Measurements from ENCODE around the gene GNAQ.

The GNAQ gene

GRCh38 chr9:78003730-78004129 is 27.9 kb downstream of the GNAQ start:
- no peak for DNase-seq (ENCODE audit: low read depth, low spot score)

GRCh38 chr9:78001946-78002731 is 29.5 kb downstream of the GNAQ start:
- DNase-seq (ENCODE audit: low read depth, low spot score), result no peak

DNA sequence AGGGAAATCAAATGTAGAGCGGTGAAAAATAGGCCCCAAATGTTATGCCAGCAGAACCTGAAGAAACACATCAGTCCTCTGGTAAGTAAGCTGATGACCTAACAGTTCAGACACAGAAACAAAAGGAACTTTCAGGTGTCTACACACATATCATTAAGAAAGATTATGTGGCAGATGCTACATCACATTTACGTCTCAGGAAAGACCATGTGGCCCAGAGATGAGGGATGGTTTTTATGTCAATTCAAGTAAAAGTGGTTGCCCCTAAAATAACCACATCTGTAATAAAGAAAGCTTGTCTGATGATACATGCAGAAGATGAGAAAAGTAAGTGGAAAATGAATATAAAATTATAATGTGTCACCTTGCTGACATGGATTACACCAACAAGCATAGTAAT is 31.4 kb downstream of the GNAQ start:
- DNase-seq (ENCODE audit: low read depth, low spot score), result no peak

GRCh38 chr9:77999231-77999631 is 32.4 kb downstream of the GNAQ start:
- no peak for DNase-seq (ENCODE audit: low read depth, low spot score)

DNA sequence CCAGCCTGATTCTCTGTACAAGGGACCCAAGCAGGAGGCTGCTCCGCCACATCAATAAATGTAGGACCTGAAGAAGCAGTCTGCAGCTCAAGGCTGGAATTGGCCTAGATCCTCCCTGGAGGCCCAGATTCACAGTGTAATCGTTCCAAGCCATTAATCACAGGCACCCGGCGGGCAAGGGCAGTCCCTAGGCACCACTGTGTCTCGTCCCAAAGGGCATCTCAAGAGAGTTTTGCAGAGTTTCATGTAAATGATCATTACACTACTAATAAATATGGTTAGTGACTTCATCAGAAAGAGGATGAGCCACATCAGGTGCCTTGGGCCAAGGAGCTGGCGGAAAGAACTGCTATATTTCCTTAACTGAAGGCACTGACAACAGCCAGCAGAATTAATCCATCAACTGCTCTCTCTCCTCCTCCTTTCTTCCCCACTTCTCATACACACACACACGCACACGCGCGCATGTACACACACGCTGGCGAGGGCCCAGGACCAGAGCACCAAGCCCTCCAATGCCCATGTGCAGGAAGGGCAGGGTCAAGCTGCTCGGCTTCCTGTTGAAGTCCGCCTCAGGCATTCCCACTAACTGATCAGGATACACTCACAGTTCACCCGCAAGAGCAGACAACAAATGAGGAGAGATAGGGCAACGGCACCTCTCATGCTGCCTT is 33.9 kb downstream of the GNAQ start:
- DNase-seq (ENCODE audit: low read depth, low spot score), result no peak

DNA sequence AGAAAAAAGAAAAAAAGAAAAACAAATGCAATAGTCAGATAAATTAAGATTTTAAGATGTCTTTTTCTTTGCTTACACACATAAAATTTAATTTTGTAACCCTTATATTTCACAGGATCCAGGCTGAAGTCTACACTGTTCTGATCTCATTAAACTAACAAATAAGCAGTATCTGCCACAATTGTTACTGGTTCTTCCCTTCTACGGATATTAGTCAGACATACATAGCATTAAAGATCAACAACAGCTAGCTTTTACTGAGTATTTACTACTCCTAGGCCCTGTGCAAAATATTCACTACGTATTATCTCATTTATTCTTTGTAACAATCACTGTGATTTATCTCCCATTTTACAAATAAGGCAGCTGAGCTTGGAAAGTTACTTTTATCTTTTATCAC is 34.9 kb downstream of the GNAQ start:
- DNase-seq (ENCODE audit: low read depth, low spot score), result no peak

DNA sequence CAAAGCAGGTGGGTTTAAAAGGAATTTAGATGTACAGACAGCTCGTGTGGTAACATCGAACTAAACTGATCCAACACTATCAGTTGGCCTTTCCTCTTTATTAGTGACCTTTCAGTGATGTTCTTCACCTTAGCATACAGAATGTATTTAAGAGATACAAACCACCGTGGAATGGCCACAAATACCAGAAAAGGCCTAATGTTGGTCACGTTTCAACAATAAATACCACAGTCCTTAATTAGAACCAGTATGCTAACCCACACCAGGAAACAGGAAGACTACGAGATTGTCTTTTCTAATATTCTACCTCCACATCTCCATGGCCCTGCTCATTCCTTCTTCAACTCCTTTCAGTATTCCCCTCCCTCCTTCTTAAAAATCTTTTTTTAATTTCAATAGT is 40.4 kb downstream of the GNAQ start:
- DNase-seq (ENCODE audit: low read depth, low spot score), result no peak

DNA sequence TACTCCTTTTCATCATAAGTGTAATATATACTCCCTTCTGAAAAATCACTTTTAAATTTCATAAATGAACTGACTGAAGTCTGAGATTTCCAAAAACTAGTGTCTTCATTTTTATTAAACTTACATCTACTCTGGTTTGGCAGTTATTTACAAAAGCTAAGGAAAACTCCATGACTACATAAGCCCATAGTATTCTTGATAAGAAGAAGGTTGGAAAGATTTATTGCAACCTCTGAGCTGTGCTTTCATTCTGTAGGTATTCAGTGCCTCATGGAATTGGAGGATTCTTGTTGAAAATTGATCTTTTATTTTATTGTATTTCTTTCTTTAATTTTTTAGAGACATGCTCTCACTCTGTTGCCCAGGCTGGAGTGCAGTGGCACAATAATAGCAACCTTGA is 41.7 kb downstream of the GNAQ start:
- no peak for DNase-seq (ENCODE audit: low read depth, low spot score)

DNA sequence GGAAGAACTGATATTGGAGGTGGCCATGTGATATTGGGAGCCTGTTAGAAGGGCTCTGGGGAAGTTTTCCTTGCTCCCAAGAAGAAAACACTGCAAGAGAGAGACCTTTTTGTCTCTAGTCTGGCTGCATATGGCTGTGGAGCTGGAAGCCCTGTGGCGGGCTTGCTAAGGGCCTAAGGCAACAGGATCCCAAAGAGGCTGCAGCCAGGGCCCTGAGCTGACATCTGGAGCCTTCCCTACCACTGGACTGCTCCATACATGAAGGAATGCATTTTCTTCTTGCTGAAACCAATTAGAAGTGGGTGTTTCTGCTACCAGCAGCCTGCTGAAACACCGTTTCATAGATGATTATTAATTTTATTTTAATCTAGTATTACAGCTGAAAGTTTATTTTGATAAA is 42.2 kb downstream of the GNAQ start:
- no peak for DNase-seq (ENCODE audit: low read depth, low spot score)

DNA sequence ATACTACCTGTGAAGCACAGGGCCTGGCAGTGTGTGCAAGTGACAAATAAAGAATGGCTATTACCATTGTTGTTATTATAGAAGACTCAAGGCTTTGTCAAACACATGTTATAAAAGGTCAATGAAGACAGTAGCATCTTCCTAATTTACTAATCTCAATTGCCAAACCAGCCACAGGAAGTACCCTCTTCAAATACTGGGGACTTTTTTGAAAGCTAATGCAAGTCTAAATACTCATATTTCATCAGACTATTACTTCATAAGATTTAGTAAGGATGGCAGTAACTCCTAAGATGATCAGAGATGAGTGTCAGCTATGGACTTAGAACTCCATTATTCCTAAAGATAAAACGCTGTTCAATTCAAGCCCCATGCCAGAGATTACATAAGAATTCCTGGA is 43.0 kb downstream of the GNAQ start:
- DNase-seq (ENCODE audit: low read depth, low spot score), result no peak

DNA sequence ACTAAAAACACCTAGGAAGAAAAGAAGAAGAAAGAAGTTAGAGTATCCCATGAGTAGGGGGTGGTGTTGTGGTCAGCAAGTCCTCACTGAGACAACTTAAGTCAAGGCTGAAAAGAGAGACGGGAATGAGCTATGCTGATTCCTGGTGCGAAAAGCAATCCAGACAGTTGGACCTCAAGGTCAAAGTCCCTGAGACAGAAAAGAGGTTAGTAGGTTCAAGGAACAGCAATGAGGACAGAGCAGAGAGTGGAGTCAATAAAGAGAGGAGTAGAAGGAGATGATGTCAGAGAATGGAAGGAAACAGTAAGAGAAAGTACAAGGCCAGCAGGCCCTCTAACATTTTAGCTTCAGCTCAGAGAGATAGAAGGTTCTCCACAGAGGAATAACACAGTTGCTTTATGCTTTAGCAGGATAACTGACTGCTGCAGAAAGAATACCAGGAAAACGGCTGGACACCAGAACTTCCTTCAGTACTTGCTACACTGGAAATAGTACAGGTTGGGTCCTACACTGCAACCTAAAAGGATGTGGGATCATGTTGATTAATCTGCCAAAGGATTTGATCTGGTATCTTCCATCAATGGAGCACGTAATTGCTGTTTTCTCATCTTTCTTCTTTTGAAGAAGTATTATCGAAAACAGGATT is 43.6 kb downstream of the GNAQ start:
- DNase-seq (ENCODE audit: low read depth, low spot score), result no peak

GRCh38 chr9:77987081-77987656 is 44.4 kb downstream of the GNAQ start:
- DNase-seq (ENCODE audit: low read depth, low spot score), result no peak

DNA sequence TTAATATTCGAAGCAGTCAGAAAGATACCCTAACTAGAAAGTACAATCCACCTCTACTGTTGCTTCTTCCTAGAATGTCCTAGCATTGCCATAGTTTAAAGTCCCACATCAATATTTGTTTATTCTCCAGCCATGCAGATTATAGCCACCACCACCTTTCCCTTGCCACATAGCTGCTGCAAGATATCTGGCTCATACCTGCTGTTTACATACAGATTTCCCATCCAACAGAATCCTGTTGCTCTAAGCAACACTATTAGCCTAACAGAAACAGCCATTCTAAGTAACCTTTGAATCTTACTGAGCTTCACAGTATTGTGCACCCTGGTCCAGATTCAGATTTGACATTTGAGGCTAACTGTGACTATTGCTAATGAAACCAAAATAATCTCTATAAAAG is 45.6 kb downstream of the GNAQ start:
- DNase-seq (ENCODE audit: low read depth, low spot score), result no peak

GRCh38 chr9:77983320-77983662 is 48.3 kb downstream of the GNAQ start:
- DNase-seq (ENCODE audit: low read depth, low spot score), result no peak

GRCh38 chr9:77982581-77983319 is 48.9 kb downstream of the GNAQ start:
- no peak for DNase-seq (ENCODE audit: low read depth, low spot score)

DNA sequence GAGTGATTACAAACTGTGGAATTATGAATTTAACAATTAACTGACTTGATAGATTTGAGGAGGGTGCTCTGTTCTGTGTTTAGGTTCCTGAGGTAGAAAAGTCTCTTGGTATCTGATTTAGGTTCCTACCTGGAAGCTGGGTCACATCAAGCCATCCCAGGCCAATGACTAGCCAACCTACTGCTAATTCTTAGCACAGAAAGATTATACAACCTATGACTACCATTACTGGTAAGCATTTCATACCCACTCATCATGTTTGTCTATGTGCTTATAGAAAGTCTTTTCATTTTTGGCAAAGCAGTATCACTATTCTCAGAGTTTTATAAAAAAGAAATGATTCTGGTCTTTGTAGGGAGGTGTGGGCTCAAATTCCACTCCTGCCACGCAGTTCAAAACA is 49.7 kb downstream of the GNAQ start:
- DNase-seq (ENCODE audit: low read depth, low spot score), result no peak

GRCh38 chr9:77981332-77981731 is 50.3 kb downstream of the GNAQ start:
- peak; percentile 41 for DNase-seq (ENCODE audit: low read depth, low spot score)

- no peak for DNase-seq (ENCODE audit: low read depth, low spot score)
Observed at GRCh38 chr9:77980622-77981021, 51.0 kb downstream of the GNAQ start.

DNA sequence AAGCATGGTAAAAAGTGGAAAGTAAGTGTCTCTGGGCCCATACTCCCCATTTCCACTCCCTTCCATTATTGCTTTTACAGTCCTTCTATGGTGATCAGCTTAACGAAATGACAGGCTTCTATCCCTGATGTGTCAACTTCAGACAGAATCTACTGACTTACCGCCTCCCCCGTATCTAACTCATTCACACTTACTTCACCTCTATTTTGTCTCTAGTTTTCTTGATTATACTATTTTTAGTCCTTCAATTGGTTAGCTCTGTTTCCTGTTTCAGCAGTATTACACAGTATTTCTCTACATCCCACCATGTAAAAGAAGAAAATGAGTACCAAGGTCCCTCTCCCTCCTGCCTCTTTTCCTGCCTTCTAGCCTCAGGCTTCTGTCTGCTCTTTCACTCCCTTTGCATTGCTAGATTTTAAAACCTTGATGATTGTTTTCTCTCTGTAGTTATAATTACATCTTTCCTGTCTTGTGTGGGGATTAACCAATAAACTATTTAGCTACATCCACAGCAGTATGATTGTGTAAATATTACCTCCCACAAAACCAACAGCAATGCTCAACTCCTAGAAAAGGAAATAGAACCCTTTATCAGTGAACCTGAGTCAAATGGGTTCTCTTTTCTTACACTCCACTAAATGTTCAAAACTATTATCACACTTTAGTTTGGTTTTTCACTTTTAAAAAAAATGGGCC is 53.4 kb downstream of the GNAQ start:
- DNase-seq (ENCODE audit: low read depth, low spot score), result no peak

GRCh38 chr9:77977210-77977611 is 54.4 kb downstream of the GNAQ start:
- peak; percentile 67 for DNase-seq (ENCODE audit: low read depth, low spot score)

DNA sequence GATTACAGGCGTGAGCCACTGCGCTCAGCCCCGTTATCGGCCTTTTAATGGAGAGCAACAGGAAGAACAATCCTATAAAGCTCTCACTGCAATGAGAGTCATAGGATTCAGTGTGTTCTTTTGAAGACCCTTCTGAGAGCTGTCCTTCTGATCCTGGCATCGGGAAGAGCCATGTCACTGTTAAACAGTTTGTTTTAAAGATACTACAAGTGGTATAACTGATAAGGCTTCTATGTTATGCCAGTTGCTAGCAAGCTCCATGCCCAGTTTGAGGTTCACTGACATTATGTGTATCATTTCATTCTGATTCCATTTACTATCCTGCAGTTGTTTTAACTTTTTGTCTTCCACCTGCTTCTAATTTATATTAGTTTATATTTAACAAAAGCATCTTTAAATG is 55.8 kb downstream of the GNAQ start:
- no peak for DNase-seq (ENCODE audit: low read depth, low spot score)
